C4-2B (cell line): ENCODE data around the gene TRPV6.

Source experiments
- H3K27ac ChIP-seq: fragments of 450-650 bp; 2 replicates; pipeline ENCODE4 v1.5.1; 2017
- CTCF ChIP-seq: fragments of 450-650 bp; conservative IDR thresholded peaks from 2 replicates; pipeline ENCODE4 v1.5.1; 2017; ENCODE audit warnings: mild to moderate bottlenecking
- ZFX ChIP-seq: fragments of 450-650 bp; IDR thresholded peaks from 2 replicates; pipeline ENCODE4 v1.6.1; 2017

Gene TRPV6

DNA sequence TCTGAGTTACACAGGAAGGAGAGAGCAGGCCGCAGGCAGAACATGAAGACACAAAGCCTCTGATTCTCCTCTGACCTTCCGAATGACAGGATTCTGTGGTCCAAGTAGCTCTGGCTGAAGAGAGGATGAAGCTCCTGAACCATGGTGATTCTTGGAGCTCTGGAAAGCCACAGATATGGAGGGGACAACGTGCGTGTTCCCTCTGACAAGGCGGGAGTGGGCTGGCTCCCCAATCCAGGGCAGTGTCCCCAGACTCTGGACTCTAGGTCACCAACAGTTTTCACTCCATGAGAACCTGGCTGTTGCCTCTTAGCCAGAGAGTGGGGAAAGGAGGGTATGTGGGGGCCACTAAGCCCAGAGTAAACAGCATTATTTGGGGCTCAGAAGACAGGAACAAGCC is 7.4 kb upstream of the TRPV6 start:
- TF ChIP-seq ZFX, result no peak
- TF ChIP-seq CTCF, result no peak
- peak overlapping the region; percentile 93 for H3K27ac ChIP-seq

DNA sequence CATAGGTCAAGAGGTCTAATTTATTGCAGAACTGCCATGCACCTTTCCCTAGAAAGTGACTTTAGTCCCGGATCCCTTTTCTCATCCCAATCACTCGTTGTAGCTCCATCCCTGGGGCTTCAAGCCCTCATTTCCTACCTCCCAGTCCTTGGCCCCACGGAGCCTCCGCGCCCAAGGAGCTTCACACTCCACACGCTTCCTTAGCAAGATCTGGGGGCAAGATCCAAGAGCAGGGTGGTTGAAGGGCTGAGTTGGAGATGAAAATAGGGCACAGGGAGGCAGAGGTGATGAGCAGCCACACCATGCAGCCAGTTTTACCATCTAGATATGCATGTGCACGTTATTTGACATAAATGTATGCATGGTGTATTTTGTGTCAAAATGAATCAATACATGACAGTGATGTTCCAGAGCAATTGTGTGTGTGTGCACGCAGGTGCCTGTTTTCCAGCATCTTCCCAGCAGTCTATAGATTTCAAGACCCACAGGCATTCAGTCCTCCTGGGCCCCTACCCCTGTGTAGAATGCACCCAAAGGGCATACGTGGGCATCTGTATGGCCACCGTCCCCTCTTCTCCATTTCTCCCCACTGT is 6.0 kb upstream of the TRPV6 start:
- TF ChIP-seq ZFX (no peak), CTCF (no peak)
- peak overlapping the region; percentile 93; the same call in 1 of the 2 replicates for H3K27ac ChIP-seq

GRCh38 chr7:142890874-142891485 is 5.4 kb upstream of the TRPV6 start:
- TF ChIP-seq ZFX (no peak), CTCF (no peak)

GRCh38 chr7:142889816-142890215 is 4.3 kb upstream of the TRPV6 start:
- H3K27ac ChIP-seq, result no peak overlapping the region
- no peak for TF ChIP-seq CTCF

More at GRCh38 chr7:142890874-142891485, 5.4 kb upstream of the TRPV6 start:
- no peak overlapping the region for H3K27ac ChIP-seq

DNA sequence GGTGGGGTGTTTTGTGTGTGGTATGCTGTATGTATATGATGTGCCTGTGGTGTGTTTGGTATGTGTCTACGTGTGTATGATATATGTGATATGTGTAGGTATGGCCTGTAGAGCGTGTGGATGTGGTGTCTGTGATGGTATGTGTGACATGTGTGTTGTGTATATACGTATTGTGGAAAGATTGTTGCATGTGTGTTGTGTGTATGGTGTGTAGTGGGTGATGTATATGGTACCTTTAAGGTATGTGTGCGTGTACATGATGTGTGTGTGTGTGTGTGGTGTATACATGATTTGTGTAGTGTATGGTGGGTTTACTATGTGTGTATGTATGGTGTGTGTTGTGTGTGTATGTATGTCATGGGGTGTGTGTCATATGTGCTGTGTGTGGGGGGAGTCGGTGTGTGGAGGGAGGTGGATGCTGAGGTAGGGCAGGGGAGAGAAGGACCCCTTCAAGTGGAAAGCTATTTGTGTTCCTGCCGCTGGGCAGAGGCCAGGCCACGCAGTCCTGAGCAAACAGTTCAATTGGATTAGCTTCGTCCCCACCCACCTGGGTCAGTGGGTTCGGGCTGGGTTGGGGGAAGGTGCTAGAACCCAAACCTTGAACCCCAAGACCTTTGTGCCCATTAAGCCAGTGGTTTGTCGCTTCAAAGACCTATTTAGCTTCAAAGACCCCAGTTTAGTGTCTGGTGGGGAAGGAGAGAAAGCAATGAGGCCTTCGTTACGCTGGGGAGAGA is 1.9 kb upstream of the TRPV6 start:
- TF ChIP-seq ZFX, result no peak
- no peak for TF ChIP-seq CTCF
- H3K27ac ChIP-seq, result peak overlapping the region; percentile 81

GRCh38 chr7:142886866-142887265 is 1.3 kb upstream of the TRPV6 start:
- TF ChIP-seq ZFX (no peak), CTCF (no peak)
- peak overlapping the region; percentile 81 for H3K27ac ChIP-seq

- TF ChIP-seq ZFX (no peak), CTCF (no peak)
- peak overlapping the region; percentile 81; the same call in 1 of the 2 replicates for H3K27ac ChIP-seq
Observed at GRCh38 chr7:142884286-142884640, 1.3 kb downstream of the TRPV6 start.
